PFSK-1 (cell line): Measurements from ENCODE around the gene DNM1.

Source experiments
- POLR2AphosphoS5 ChIP-seq: IDR thresholded peaks from 2 replicates; pipeline ENCODE4 v1.6.1; 2012; ENCODE audit warnings: low read depth, mild to moderate bottlenecking, control low read depth, low read length, moderate library complexity
- SIN3A ChIP-seq: IDR thresholded peaks from 2 replicates; pipeline ENCODE4 v1.6.1; 2012; ENCODE audit warnings: mild to moderate bottlenecking, low read length, moderate library complexity, borderline replicate concordance; ENCODE audit not compliant: insufficient read depth

DNA sequence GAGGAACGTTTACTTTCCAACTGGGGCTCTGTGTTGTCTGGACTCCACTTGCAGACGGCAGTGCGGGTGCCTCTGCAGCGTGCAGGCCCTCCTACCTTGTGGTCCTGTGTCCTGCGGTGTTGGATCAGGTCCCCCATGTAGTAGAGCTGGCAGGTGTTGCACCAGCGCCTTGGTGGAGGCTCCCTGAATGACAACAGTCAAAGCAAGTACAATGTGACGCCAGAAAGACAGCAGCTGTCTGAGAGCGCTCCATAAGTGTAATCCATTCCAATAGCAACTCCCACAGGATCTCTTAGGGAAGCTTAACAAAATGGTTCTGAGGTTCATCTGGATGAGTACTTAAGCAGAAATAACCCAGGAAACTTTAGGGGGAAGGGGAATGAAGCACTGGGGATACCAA lies 33.3 kb upstream of the DNM1 start:
- TF ChIP-seq SIN3A: no peak
- TF ChIP-seq POLR2AphosphoS5: no peak
